HUES6 (cell line): ENCODE results near the gene CLRN1.

ENCODE experiments used
- H3K27ac ChIP-seq: 2 replicates; pipeline ENCODE4 v1.7.0; 2013; ENCODE audit warnings: low read depth, mild to moderate bottlenecking, low read length, inconsistent platforms
- H3K27me3 ChIP-seq: 2 replicates; pipeline ENCODE4 v1.6.1; 2013; ENCODE audit warnings: low read length; ENCODE audit not compliant: control insufficient read depth, insufficient read depth
- H3K36me3 ChIP-seq: 2 replicates; pipeline ENCODE4 v1.6.1; 2013; ENCODE audit warnings: low read length; ENCODE audit not compliant: control insufficient read depth, insufficient read depth
- H3K4me1 ChIP-seq: 2 replicates; pipeline ENCODE4 v1.6.1; 2013; ENCODE audit warnings: low read length; ENCODE audit not compliant: control insufficient read depth, insufficient read depth
- H3K4me3 ChIP-seq: 2 replicates; pipeline ENCODE4 v1.5.1; 2013; ENCODE audit warnings: low read depth, low read length
- H3K9ac ChIP-seq: one replicate; pipeline ENCODE4 v1.6.1; 2013; ENCODE audit warnings: mild to moderate bottlenecking, low read length
- H3K9me3 ChIP-seq: 2 replicates; pipeline ENCODE4 v1.6.1; 2013; ENCODE audit warnings: low read depth, low read length; ENCODE audit not compliant: control insufficient read depth, insufficient read depth

CLRN1 gene

DNA sequence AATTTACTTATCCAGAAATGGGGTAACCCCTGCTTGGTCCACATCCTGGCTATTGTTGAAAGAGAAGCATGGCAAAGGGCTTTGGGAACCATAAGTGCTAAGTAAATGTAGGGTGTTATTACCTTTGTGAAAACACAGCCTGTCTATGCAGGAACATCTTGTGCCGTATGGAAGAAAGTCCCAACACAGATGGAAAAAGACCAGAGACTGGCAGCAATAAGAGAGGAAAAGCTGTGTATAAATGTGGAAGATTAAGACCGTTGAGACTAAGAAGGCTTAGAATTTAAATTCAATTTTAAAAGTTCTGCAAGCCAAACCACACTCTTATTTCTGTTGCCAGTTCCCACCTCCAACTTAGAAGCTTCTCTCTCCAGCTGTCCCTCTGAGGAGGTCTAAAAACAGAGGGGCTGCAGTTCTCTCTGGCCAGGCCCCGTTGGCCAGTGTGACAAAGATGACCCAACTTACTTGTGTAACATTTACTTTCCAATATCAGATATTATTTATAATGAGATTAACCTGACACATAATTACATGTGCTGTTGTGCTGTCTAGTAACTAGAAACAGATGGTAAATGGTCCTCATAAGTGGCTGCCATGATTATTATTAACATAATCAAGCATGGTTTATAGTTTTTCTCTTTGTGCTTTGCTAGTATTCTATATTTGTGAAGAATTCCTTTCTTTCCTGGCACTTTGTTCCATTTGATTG, 74.3 kb downstream of the CLRN1 start:
- Histone ChIP-seq H3K4me1 (no peaks in the 10 kb centered on the region), H3K27me3 (no peaks in the 10 kb centered on the region), H3K9me3 (no peaks in the 10 kb centered on the region), H3K4me3 (no peak overlapping the region), H3K9ac (no peak overlapping the region), H3K27ac (no peak overlapping the region), H3K36me3 (no peaks in the 10 kb centered on the region)

DNA sequence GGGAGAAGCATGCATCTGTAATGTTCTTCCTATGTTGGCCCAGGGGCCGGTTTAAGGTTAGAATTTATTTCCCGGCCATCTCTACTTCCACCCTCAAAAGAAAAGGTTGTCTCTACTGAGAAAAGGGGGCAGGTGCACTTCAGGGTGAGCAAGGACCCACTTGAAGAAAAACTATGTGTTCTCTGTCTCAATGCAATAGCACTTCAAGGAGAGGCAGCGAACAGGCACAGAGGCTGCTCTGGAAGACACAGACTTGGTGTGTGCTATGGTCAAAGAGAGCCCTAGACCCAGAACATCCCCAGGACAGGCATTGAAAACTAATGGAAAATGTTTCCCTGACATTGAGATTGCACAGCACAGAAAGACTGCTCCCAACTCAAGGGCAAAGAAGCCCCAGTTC, 74.9 kb downstream of the CLRN1 start:
- no peaks in the 10 kb centered on the region for H3K4me1 ChIP-seq
- no peaks in the 10 kb centered on the region for H3K27me3 ChIP-seq

GRCh38 chr3:150890831-150891230, 81.7 kb downstream of the CLRN1 start:
- Histone ChIP-seq H3K4me3 (no peak overlapping the region), H3K36me3 (no peaks in the 10 kb centered on the region), H3K4me1 (no peaks in the 10 kb centered on the region), H3K9me3 (no peaks in the 10 kb centered on the region), H3K27ac (no peak overlapping the region), H3K9ac (no peak overlapping the region), H3K27me3 (no peaks in the 10 kb centered on the region)

More for the DNA sequence above, 74.9 kb downstream of the CLRN1 start:
- Histone ChIP-seq H3K9me3 (no peaks in the 10 kb centered on the region), H3K4me3 (no peak overlapping the region), H3K9ac (no peak overlapping the region), H3K36me3 (no peaks in the 10 kb centered on the region), H3K27ac (no peak overlapping the region)

DNA sequence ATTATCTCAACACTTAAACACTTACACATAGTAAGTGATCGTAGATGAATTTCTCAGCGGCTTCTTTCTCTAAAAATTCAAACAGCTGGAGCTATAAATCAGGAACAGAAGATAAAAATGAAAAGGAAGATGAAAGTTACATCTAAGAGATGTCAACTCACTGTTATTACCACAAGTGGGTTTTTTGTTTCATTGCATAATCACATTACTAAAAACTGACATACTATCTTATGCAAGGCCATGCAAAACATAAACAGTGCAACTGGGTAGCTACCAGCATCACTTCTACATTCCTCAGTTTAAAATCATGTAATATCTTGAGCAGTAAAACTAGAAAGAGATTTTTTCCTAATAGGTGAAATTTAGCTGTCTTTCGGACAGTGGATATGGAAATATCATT, 82.2 kb downstream of the CLRN1 start:
- Histone ChIP-seq H3K9me3 (no peaks in the 10 kb centered on the region), H3K27me3 (no peaks in the 10 kb centered on the region), H3K4me1 (no peaks in the 10 kb centered on the region), H3K9ac (no peak overlapping the region), H3K27ac (no peak overlapping the region), H3K4me3 (no peak overlapping the region), H3K36me3 (no peaks in the 10 kb centered on the region)

DNA sequence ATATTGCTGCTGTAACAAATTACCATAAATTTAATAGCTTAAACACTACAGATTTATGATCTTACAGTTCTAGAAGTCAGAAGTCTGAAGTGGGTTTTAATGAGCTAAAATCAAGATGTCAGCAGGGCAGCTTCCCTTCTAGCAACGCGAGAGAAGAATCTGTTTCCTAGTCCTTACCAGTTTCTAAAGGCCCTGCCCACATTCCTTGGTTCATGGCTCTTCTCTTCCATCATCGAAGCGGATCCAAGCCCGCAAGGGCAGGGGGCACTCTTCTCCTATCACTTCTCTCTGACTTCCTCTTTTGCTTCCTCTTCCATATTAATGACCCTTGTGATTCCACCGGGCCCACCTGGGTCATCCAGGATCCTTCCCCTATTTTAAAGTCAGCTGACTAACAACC, 83.4 kb downstream of the CLRN1 start:
- H3K4me3 ChIP-seq, result no peak overlapping the region
- H3K9me3 ChIP-seq, result no peaks in the 10 kb centered on the region
- no peaks in the 10 kb centered on the region for H3K4me1 ChIP-seq
- no peak overlapping the region for H3K27ac ChIP-seq
- H3K9ac ChIP-seq, result no peak overlapping the region
- no peaks in the 10 kb centered on the region for H3K36me3 ChIP-seq
- no peaks in the 10 kb centered on the region for H3K27me3 ChIP-seq

DNA sequence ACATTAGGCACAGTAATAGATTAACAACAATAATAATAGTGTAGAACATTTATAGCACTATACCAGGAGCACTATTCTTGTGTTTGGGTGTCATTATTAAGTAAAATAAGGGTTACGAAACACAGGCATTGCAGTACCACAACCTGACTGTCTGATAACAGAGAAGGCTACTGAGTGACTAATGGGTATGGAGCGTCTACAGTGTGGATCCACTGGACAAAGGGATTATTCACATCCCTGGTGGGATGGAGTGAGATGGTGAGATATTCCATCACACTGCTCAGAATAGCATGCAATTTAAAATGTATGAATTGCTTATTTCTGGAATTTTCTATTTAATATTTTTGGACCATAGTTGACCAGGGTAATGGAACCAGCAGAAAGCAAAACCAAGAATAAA, 85.5 kb downstream of the CLRN1 start:
- no peaks in the 10 kb centered on the region for H3K4me1 ChIP-seq
- no peaks in the 10 kb centered on the region for H3K36me3 ChIP-seq
- no peak overlapping the region for H3K9ac ChIP-seq
- no peaks in the 10 kb centered on the region for H3K27me3 ChIP-seq
- no peak overlapping the region for H3K4me3 ChIP-seq
- no peak overlapping the region for H3K27ac ChIP-seq
- no peaks in the 10 kb centered on the region for H3K9me3 ChIP-seq

- no peak overlapping the region for H3K4me3 ChIP-seq
- no peaks in the 10 kb centered on the region for H3K27me3 ChIP-seq
These were observed 87.0 kb downstream of the CLRN1 start for GRCh38 chr3:150885535-150885934.

GRCh38 chr3:150878996-150879575, 93.4 kb downstream of the CLRN1 start:
- H3K27me3 ChIP-seq, result no peaks in the 10 kb centered on the region
- H3K4me1 ChIP-seq, result no peaks in the 10 kb centered on the region
- H3K27ac ChIP-seq, result no peak overlapping the region
- no peaks in the 10 kb centered on the region for H3K36me3 ChIP-seq
- H3K9ac ChIP-seq, result no peak overlapping the region
- H3K4me3 ChIP-seq, result no peak overlapping the region
- no peaks in the 10 kb centered on the region for H3K9me3 ChIP-seq

More at GRCh38 chr3:150885535-150885934, 87.0 kb downstream of the CLRN1 start:
- Histone ChIP-seq H3K9ac (no peak overlapping the region), H3K27ac (no peak overlapping the region), H3K9me3 (no peaks in the 10 kb centered on the region), H3K36me3 (no peaks in the 10 kb centered on the region), H3K4me1 (no peaks in the 10 kb centered on the region)

GRCh38 chr3:150878290-150878689, 94.2 kb downstream of the CLRN1 start:
- Histone ChIP-seq H3K27me3 (no peaks in the 10 kb centered on the region), H3K9ac (no peak overlapping the region), H3K9me3 (no peaks in the 10 kb centered on the region), H3K36me3 (no peaks in the 10 kb centered on the region), H3K4me1 (no peaks in the 10 kb centered on the region), H3K4me3 (no peak overlapping the region), H3K27ac (no peak overlapping the region)

- H3K9me3 ChIP-seq, result no peaks in the 10 kb centered on the region
- H3K36me3 ChIP-seq, result no peaks in the 10 kb centered on the region
- no peaks in the 10 kb centered on the region for H3K27me3 ChIP-seq
- no peak overlapping the region for H3K27ac ChIP-seq
- no peak overlapping the region for H3K4me3 ChIP-seq
- H3K4me1 ChIP-seq, result no peaks in the 10 kb centered on the region
- no peak overlapping the region for H3K9ac ChIP-seq
These were observed 95.2 kb downstream of the CLRN1 start for GRCh38 chr3:150877303-150877702.

DNA sequence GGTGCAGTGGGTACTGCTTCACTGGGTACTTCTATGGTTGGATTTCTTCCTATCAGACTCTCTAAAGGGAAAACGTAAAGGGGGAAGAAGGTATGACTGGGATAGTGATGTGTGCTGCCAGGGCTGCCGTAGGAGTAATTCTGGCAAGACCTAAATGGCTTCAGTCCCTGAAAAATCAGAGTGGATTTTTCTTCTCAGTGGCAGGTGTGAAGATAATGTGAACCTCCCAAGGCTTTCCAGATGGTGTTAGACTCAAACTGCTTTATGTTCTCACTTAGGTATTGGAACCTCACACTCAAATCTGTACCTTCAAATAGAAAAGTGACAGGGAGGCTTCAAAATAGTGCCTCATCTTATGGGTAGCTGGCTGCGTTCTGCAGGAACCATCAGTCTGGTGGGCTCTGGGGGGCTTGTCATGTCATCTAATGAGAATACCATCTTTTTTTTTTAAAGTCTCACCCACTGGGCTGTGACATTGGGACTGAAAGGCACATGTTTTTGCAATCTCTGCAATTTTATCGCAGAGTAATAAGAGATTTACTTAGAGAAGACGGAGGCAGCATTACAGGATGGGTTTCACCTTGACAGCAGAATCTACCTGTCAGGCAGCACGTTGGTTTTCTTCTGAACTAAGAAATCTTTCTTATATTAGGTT, 95.8 kb downstream of the CLRN1 start:
- H3K9me3 ChIP-seq, result no peaks in the 10 kb centered on the region
- no peak overlapping the region for H3K4me3 ChIP-seq

More for the DNA sequence above, 95.8 kb downstream of the CLRN1 start:
- H3K4me1 ChIP-seq, result no peaks in the 10 kb centered on the region
- no peak overlapping the region for H3K9ac ChIP-seq
- H3K36me3 ChIP-seq, result no peaks in the 10 kb centered on the region
- no peaks in the 10 kb centered on the region for H3K27me3 ChIP-seq
- H3K27ac ChIP-seq, result no peak overlapping the region
